HG03280 (cell line): Measurements from ENCODE around the gene MCF2L.

ENCODE experiments used
- ATAC-seq: cut with Tn5 transposase; IDR thresholded peaks from one replicate; pipeline ENCODE4 v1.9.1; 2021; ENCODE audit warnings: mild to moderate bottlenecking, moderate library complexity; ENCODE audit not compliant: unreplicated experiment

The MCF2L gene

DNA sequence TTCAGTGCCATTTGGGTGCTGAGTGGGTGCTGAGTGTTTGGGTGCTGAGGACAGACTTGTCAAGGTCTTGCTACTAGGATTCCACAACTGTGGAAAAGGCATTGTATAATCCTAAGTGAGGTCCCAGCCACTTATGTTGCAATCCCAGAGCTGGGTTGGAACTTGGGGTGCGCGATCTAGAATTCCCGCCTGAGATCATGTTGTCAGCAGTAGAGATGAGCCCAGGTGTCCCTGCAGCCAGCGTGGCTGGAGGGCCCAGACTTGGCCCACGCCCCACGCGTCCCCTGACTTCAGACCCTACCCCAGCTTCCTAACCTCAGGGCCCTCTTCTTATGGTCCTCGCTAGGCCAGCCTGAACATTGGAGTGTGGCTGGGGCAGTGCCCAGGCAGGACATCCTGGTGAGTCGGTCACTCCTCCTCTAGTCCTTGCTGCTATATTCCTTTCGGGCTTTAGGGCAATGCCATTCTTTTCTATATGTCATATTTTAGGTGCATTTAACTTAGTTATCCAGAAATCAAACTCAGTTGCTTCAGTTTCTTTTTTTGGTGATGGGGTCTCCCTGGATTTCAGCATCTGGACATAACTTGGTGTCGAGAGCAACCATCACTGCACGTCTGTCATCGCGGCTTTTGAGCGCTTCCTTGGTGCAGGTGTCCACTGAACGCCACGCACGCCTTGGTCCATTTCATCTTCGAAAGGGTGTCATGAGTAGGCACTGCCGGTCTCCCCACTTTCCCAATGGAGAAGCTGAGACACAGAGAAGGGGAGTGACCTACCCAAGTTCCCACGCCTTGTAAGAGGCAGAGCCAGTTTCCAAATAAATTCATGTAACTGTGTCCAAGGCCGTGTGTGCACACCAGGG, 90.2 kb downstream of the MCF2L start:
- ATAC-seq, result no peak

DNA sequence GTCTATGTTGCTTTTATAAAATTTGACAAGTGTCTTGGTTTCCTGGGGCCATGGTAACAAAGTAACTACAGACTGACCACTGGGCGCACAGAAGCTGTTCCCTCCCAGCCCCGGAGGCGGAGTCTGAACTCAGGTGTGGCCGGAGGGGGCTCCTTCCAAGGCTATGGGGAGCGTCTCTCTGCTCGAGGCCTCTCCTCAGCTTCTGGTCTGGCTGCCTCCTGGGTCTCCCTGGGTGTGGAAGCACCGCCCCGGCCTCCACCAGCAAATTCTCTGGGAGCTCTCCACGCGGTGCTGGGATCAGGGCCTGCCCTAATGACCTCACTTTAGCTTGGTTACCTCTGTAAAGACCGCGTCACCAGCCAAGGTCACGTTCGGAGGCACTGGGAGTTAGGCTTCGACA, 90.9 kb downstream of the MCF2L start:
- ATAC-seq, result no peak

DNA sequence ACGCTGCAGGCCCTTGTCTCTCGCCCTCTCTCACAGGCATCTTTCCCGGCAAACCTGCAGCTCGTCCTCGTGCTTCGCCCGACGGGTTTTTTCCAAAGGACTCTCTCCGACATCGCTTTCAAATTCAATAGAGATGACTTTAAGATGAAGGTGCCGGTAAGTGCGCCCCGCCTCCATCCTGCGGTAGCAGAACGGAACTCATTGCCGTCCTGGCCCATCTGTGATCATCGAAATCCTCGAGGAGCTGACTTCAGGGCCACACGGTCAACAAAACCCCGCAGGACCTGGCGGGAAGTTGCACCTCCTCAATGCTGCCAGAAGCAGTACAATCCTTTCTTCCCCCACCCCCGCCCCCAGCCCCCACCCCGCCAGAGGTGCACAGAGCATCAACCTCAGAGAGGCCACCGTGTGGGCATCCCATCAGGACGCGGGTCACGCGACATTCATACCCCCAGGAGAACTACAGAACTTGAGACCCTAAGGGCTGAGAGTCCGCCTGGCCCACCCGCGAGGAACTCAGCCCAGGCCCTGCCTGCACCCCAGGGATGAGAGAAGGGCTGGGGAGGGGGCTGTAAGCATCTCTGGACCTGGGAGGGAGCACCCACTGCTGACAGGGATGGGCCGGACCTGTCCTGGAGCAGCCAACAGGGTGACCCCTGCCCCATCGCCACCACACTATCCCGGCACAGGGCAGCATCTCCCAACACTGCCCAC, 91.7 kb downstream of the MCF2L start:
- ATAC-seq, result no peak

DNA sequence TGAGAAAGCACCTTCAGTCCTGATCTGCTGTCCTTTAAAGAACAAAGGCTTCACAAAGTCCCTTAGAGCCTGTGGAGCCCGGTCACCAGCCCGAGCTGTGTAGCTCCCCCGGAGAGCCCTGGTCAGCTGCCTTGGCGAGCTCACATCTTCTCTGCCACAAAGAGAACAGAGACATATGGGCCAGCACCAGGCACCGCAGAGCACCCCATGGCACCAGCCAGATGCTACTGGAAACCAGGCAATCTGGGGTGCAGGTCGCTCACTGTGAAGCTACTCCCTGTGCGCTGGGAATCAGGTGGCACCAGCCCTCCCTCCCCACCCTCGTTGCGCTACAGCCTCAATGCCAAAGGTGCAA, 92.2 kb downstream of the MCF2L start:
- ATAC-seq, result no peak

- ATAC-seq, result no peak
These were observed 92.9 kb downstream of the MCF2L start for GRCh38 chr13:113061796-113062425.

- ATAC-seq, result no peak
These were observed 93.7 kb downstream of the MCF2L start for GRCh38 chr13:113062691-113063090.

DNA sequence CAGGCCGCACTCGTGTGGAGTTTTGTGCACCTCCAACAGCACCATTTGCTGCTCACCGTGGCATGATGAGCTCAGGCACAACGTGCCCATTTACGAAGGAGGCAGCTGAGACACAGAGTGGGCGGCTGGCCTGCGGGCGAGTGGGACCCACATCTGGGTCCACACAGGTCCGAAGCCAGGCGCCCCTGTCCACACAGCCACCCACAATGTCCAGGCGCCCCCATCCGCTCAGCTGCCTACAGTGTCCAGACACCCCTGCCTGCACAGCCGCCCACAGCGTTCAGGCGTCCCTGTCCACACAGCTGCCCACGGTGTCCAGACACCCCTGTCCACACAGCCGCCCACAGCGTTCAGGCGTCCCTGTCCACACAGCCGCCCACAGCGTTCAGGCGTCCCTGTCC, 94.1 kb downstream of the MCF2L start:
- ATAC-seq, result no peak

DNA sequence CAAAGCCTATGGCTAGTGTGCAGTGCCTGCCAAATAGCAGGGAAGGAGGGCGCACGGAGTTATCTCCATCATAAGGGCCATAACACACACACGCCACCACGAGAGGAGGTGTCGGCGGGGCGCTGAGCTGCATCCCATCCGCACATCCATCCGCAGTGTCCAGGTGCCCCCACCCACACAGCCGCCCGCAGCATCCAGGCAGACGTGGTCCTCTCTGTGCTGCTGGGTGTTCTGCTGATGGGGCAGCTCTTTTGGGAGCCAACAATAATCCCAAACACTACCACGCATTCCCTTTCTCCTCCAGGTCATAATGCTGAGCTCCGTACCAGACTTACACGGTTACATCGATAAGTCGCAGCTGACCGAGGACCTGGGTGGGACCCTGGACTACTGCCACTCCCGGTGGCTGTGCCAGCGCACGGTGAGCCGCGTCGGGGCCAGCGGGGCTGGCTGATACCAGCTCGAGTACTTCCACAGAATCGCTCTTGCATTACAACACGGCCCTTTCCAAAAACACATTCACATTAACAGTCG, 95.1 kb downstream of the MCF2L start:
- no peak for ATAC-seq

DNA sequence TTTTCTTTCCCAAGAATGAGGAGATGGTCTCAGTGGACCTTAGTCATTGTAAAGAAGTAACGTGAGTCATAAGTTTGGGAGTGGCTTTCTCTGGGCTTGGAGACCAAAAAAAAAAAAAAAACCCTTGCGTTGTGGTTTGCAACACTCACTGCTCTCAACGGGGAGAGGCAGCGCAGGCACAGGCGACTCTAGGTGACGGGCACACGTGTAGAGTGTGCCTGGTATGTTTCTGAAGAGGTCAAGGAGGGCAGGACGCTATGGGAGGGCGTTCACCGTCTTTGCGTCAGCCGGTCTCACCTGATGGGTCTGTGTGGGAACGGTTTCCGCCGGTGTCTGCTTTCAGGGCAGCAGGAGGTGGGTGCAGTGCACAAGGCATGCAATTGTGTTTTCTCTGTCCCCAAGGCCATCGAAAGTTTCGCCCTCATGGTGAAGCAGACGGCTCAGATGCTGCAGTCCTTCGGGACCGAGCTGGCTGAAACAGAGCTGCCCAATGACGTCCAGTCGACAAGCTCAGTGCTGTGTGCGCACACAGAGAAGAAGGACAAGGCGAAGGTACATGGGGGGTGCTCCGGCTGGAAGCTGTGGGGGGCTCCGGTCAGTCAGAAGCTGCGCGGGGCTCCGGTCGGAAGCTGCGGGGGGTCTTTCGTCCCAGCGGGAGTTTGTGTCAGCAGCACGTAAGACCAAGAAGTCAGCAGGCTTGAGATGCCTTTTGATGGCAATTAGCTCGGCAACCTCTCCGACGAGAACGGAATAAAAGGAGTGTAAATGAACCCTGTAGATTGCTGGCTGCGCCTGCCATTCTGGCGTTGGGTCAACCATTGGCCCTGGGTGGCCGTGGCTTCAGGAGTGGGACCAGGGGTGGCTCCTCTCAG, 95.8 kb downstream of the MCF2L start:
- no peak for ATAC-seq

DNA sequence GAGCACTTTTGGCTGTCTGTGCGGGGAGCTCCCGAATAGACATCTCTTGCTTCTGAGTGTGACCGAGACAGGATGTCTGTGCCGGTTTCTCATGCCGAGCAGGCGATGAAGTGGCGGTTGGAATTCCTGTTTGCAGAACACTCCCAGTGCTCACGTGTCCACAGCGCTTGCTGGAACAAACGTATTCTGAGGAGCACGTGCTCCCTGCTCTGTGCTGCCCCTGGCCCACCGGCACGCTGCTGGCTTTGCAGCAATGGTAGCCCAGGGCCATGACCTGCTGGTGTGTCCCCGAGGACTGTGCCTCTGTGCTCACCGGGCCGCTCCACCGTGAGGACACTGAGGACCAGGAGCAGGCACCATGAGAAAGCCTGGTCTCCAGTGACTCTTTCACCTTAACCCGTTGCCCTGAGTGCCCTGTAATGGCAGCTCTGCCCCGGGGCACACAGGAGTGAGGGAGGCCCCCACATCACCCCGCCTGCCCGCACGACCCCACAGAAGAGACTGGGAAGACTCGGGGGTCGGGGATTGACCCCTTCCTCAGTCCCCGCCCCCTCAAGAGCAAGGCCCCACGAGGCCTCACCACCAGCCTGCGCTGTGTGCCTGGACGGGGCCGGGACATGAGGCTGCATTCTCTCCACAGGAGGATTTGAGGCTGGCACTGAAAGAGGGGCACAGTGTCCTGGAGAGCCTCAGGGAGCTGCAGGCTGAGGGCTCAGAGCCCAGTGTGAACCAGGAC, 96.6 kb downstream of the MCF2L start:
- ATAC-seq, result no peak

DNA sequence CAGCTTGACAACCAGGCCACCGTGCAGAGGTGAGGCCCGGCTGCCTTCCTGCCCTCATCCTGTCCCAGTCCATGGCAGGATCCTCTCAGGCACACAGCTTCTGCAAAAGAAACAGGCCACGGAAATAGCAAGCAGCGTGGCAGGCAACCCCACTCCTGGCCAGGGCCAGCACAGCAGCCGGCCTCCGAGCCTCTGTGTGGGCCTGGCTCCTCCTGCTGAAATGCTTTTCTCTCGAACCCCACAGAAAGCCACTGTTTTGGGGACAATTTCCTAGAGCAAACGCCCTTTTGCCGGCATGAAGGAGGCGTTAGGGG, 97.1 kb downstream of the MCF2L start:
- no peak for ATAC-seq

GRCh38 chr13:113066746-113067145, 97.7 kb downstream of the MCF2L start:
- no peak for ATAC-seq

GRCh38 chr13:113069861-113070805, 101.1 kb downstream of the MCF2L start:
- no peak for ATAC-seq

GRCh38 chr13:113070855-113071254, 101.8 kb downstream of the MCF2L start:
- ATAC-seq, result no peak

GRCh38 chr13:113072376-113072775, 103.4 kb downstream of the MCF2L start:
- no peak for ATAC-seq

DNA sequence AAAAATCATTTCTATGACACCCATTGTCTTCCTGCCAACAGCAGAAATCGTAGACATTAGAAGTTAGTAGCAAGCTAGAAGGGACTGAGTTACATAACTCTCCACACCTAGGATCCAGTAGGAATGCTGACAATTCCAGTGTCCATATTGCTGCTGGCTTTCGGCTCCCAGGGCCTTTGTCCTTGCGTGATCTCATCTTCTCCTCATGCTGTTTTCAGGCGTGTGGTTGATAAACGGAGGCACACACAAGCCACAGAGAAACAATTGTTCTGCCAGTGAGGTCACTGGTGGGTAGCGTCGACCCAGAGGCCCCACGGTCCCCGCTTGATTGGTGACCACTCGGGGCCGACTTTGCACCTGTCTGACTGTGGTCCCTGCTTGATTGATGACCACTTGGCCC, 104.9 kb downstream of the MCF2L start:
- ATAC-seq, result no peak

- no peak for ATAC-seq
These were observed 105.4 kb downstream of the MCF2L start for GRCh38 chr13:113074401-113074800.

DNA sequence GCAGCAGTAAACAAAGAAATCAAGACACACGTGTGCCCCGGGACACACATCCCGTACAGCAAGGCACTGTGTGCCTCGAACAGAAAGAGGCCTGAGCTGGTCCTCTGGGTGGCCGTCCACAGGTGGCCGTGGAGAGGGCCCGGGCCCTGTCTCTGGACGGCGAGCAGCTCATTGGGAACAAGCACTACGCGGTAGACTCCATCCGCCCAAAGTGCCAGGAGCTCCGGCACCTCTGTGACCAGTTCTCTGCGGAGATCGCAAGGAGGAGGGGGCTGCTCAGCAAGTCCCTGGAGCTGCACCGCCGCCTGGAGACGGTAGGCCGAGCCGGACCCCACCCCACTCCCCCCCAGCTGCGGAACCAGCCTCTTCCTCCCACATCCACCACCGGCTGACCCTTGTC, 105.9 kb downstream of the MCF2L start:
- ATAC-seq, result no peak

DNA sequence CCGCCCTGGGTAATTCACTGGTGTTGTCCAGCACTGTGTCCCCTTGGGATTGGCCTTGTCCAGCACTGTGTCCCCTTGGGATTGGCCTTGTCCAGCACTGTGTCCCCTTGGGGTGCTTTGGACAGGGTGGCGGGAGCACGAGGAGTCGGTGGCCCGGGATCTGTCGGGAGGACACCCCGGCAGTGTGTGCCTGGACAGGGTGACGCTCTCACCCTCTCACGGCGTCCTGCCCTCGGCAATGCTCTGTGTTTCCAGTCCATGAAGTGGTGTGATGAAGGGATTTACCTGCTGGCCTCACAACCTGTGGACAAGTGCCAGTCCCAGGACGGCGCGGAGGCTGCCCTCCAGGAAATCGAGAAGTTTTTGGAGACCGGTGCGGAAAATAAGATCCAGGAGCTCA, 106.7 kb downstream of the MCF2L start:
- ATAC-seq, result no peak
